HepG2 (cell line): ENCODE results near the gene OPRM1. TPM values are rescaled to one million over a fixed set of nuclear protein-coding genes. Genes with fewer than 3 reads are reported as not detected.

Experiments
- ATAC-seq: fragments of 200-7000 bp; cut with Tn5 transposase; 3 replicates; pipeline ENCODE4 v1.9.1; 2020; ENCODE audit warnings: mild to moderate bottlenecking, moderate library complexity
- BruUV-seq: library from RNA; stranded (reverse); fragments of 400-500 nt; replicated peaks from 2 replicates; lab custom pipeline; 2021; lab: Mats Ljungman, UMichigan
- CTCF ChIA-PET: fragments of 300-600 bp; formaldehyde crosslinking; extraction: SDS; loops from one replicate; lab custom pipeline; 2021; ENCODE audit warnings: low total read pairs, inconsistent platforms, low intra/inter-chr PET ratio; lab: Yijun Ruan, JAX
- POLR2A ChIA-PET: fragments of 350-600 bp; sonication (Branson Sonifier 250); formaldehyde crosslinking; loops from one replicate; lab custom pipeline; 2020; ENCODE audit warnings: antibody characterized with exemption, inconsistent platforms; lab: Yijun Ruan, JAX
- DNase-seq: peaks from one replicate; pipeline ENCODE4 v3.0.0-alpha.2; 2015; ENCODE audit warnings: low spot score
- FAIRE-seq: peaks from 3 replicates; lab custom pipeline; 2011; peaks lifted over from hg19 to GRCh38; lab: Jason Lieb, UNC
- H2AFZ ChIP-seq: one replicate; pipeline ENCODE4 v1.6.1; 2011; ENCODE audit warnings: low read length, inconsistent platforms
- H3K27ac ChIP-seq: fragments of 300-600 bp; 3 replicates; pipeline ENCODE4 v1.8.0; 2011; ENCODE audit warnings: mixed run types, mild to moderate bottlenecking, mixed read lengths, low read length, inconsistent platforms; ENCODE audit not compliant: insufficient read depth; ENCODE audit errors: extremely low read length
- H3K27me3 ChIP-seq, 2 experiments: fragments of 200-600 bp in 1 of 2; 2 replicates in 1 of 2; 3 replicates in 1 of 2; pipeline versions ENCODE4 v1.6.0 to v1.8.0; 2011; ENCODE audit warnings: low read length in 2 of 2, mild to moderate bottlenecking in 2 of 2, moderate library complexity in 2 of 2, inconsistent platforms in 1 of 2; ENCODE audit not compliant: insufficient read depth in 2 of 2, control insufficient read depth in 1 of 2
- H3K36me3 ChIP-seq, 2 experiments: fragments of 200-600 bp in 1 of 2; replicated peaks in 1 of 2; 2 replicates in 1 of 2; 3 replicates in 1 of 2; pipeline versions ENCODE4 v1.5.1 to v1.8.0; 2011; ENCODE audit warnings: low read length in 2 of 2, inconsistent platforms in 1 of 2; ENCODE audit not compliant: insufficient read depth in 2 of 2, control insufficient read depth in 1 of 2
- H3K4me1 ChIP-seq: 2 replicates; pipeline ENCODE4 v1.5.1; 2012; ENCODE audit warnings: low read length, inconsistent platforms; ENCODE audit not compliant: insufficient read depth
- H3K4me2 ChIP-seq: 2 replicates; pipeline ENCODE4 v1.6.0; 2011; ENCODE audit warnings: low read depth, low read length, inconsistent platforms
- H3K4me3 ChIP-seq, 3 experiments: fragments of 200-600 bp in 1 of 3; sonication (generic), shearing (Covaris generic) in 1 of 3; replicated peaks in 1 of 3; 2 replicates each; pipeline ENCODE4 v1.5.1; 2011 to 2016; ENCODE audit warnings: low read length in 3 of 3, inconsistent platforms in 2 of 3, low read depth in 2 of 3, mild to moderate bottlenecking in 2 of 3, control low read depth in 1 of 3, mixed read lengths in 1 of 3; ENCODE audit not compliant: insufficient read depth in 1 of 3
- H3K79me2 ChIP-seq: one replicate; pipeline ENCODE4 v1.6.1; 2011; ENCODE audit warnings: low read length, inconsistent platforms; ENCODE audit not compliant: insufficient read depth
- H3K9ac ChIP-seq: 2 replicates; pipeline ENCODE4 v1.6.0; 2011; ENCODE audit warnings: mild to moderate bottlenecking, low read depth, low read length, inconsistent platforms; ENCODE audit not compliant: insufficient read depth
- H3K9me3 ChIP-seq: 2 replicates; pipeline ENCODE4 v1.5.1; 2012; ENCODE audit warnings: mild to moderate bottlenecking, low read length
- H4K20me1 ChIP-seq: 2 replicates; pipeline ENCODE4 v1.6.0; 2011; ENCODE audit warnings: inconsistent platforms, mild to moderate bottlenecking, low read length, moderate library complexity; ENCODE audit not compliant: insufficient read depth
- HNRNPL ChIP-seq: fragments of 200-400 bp; formaldehyde crosslinking; IDR thresholded peaks from 2 replicates; pipeline ENCODE4 v1.6.1; 2017; ENCODE audit warnings: mild to moderate bottlenecking, low read depth, low read length
- RCOR2 ChIP-seq: IDR thresholded peaks from 2 replicates; pipeline ENCODE4 v1.6.1; 2016; ENCODE audit warnings: missing biosample characterization, missing genetic modification reagents
- RNF2 ChIP-seq: fragments of 450-650 bp; conservative IDR thresholded peaks from 2 replicates; pipeline ENCODE4 v1.6.1; 2016; ENCODE audit warnings: low read depth
- ZNF234 ChIP-seq: sonication (generic); formaldehyde crosslinking; conservative IDR thresholded peaks from 2 replicates; pipeline ENCODE4 v1.5.1; 2020; ENCODE audit warnings: mild to moderate bottlenecking, missing genetic modification reagents
- ZNF614 ChIP-seq: IDR thresholded peaks from 2 replicates; pipeline ENCODE4 v1.6.1; 2018; ENCODE audit warnings: missing biosample characterization, missing genetic modification reagents, inconsistent platforms, borderline replicate concordance
- WGBS: methylation state at CpG from one replicate; pipeline ENCODE4 v1.1.6; 2017; ENCODE audit warnings: low lambda C conversion rate; 5-methylcytosine and 5-hydroxymethylcytosine counted together
- in situ Hi-C: cut with HindIII; loops from 2 replicates; pipeline ENCODE4 v1.10.0; 2017; ENCODE audit warnings: low pct_unique_long_range_greater_than_20kb; ENCODE audit not compliant: extremely low pct_ligation_motif_present
- intact Hi-C: fragments of 100-400 bp; cut with micrococcal nuclease; formaldehyde crosslinking; loops from one replicate; pipeline ENCODE4 v1.10.0; 2022; ENCODE audit not compliant: unreplicated experiment
- polyA plus RNA-seq, 8 experiments: library from polyadenylated mRNA; depleted of rRNA in 3 of 8; stranded (reverse) in 7 of 8; unstranded in 1 of 8; fragments of >200 nt; fragmentation: Illumina TruSeq in 4 of 8; extraction: Trizol in 4 of 8; gene quantifications; 2 replicates each; pipeline versions ENCODE4 v1.2.1 to v1.2.3, GENCODE V29; 2011 to 2016; ENCODE audit warnings: low read depth in 4 of 8, missing spikeins in 1 of 8, mixed read lengths in 1 of 8; ENCODE audit not compliant: insufficient read depth in 1 of 8
- total RNA-seq, 5 experiments: library from RNA; depleted of rRNA; stranded (reverse); fragments of >200 nt; fragmentation: Illumina TruSeq; extraction: Trizol; gene quantifications; 2 replicates each; pipeline ENCODE4 v1.2.3, GENCODE V29; 2016; ENCODE audit warnings: low read depth in 1 of 5
- TF ChIP-seq, protein P1 (sequence below): conservative IDR thresholded peaks from 2 replicates; pipeline ENCODE4 v1.6.1; 2018; ENCODE audit warnings: missing genetic modification reagents
- TF ChIP-seq, protein P2 (sequence below): sonication (generic); formaldehyde crosslinking; IDR thresholded peaks from 2 replicates; pipeline ENCODE4 v1.8.0; 2022; ENCODE audit warnings: mild to moderate bottlenecking, missing genetic modification reagents, moderate library complexity
- TF ChIP-seq, protein P3 (sequence below): sonication (generic); formaldehyde crosslinking; IDR thresholded peaks from 2 replicates; pipeline ENCODE4 v1.5.1; 2020; ENCODE audit warnings: mild to moderate bottlenecking, missing genetic modification reagents, borderline replicate concordance

OPRM1 gene
- total and polyA plus RNA-seq, 2 of the 13 experiments (the other 11 are each of a cell fraction or from before 2014, with no cell fraction given) = not detected

DNA sequence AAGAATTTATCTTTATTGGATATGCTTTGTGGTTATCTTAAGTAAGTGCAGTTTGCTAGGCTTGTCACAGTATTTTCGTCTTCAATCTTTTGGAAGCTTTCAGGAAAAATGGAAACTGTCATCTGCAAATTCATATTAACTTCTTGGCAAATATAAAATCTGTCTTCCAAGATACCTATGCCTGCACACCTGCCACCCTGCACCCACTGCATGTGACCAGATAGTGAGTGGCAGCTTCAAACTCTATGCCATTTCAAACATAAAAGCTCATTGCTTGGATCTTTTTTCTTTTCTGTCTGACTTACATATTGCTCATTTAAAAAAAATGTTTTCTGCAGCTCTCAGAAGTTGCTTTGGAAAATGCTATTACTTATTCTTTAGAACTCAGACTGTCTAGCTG lies 14.1 kb downstream of the OPRM1 start (continued):
- TF ChIP-seq ZNF234 (CRISPR knock-in tag) = no peak

DNA sequence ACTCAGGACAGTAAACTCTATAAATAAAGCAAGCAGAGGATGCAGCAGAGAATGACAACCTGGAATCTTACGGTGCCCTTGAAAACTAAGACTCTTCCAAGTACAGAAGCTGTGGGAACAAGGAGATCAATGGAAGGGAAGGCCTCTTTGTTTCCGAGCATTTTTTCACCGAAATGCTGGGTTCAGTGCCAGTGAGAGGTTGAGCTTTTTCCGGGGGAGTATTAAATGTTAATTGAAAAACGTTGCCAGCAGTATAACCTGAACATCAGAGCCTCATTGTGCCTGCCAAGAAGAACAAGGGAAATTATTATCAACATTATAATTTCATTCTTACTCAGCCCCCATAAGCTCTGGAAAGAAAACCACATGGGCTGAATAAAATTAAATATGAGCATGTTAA lies 17.5 kb downstream of the OPRM1 start:
- CTCF ChIA-PET = no interaction called here

More for the DNA sequence above, 17.5 kb downstream of the OPRM1 start:
- BruUV-seq = no TSS peak
- no peak overlapping the region for H2AFZ ChIP-seq
- no peaks in the 10 kb centered on the region for H3K9me3 ChIP-seq
- intact Hi-C loops = no loop called here
- no peaks in the 10 kb centered on the region for H3K79me2 ChIP-seq
- in situ Hi-C loops = no loop called here
- POLR2A ChIA-PET = no interaction called here
- no peak for FAIRE-seq
- DNase-seq = no peak
- H3K27ac ChIP-seq = no peak overlapping the region
- no peaks in the 10 kb centered on the region for H3K4me1 ChIP-seq
- H4K20me1 ChIP-seq = no peaks in the 10 kb centered on the region
- H3K9ac ChIP-seq = no peak overlapping the region
- no peak overlapping the region for H3K4me3 ChIP-seq
- no peak overlapping the region for H3K4me2 ChIP-seq
- WGBS = 8% methylated on average over 5 of the region's 5 CpGs
- H3K36me3 ChIP-seq = no peaks in the 10 kb centered on the region
- no peaks in the 10 kb centered on the region for H3K27me3 ChIP-seq
- no peak for TF ChIP-seq HNRNPL
- no peak for TF ChIP-seq RNF2
- TF ChIP-seq, protein P1, sequence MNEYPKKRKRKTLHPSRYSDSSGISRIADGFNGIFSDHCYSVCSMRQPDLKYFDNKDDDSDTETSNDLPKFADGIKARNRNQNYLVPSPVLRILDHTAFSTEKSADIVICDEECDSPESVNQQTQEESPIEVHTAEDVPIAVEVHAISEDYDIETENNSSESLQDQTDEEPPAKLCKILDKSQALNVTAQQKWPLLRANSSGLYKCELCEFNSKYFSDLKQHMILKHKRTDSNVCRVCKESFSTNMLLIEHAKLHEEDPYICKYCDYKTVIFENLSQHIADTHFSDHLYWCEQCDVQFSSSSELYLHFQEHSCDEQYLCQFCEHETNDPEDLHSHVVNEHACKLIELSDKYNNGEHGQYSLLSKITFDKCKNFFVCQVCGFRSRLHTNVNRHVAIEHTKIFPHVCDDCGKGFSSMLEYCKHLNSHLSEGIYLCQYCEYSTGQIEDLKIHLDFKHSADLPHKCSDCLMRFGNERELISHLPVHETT (CRISPR knock-in tag) = no peak
- no peak for TF ChIP-seq RCOR2 (CRISPR knock-in tag)
- TF ChIP-seq, protein P2, sequence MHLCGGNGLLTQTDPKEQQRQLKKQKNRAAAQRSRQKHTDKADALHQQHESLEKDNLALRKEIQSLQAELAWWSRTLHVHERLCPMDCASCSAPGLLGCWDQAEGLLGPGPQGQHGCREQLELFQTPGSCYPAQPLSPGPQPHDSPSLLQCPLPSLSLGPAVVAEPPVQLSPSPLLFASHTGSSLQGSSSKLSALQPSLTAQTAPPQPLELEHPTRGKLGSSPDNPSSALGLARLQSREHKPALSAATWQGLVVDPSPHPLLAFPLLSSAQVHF = no peak
- TF ChIP-seq, protein P3, sequence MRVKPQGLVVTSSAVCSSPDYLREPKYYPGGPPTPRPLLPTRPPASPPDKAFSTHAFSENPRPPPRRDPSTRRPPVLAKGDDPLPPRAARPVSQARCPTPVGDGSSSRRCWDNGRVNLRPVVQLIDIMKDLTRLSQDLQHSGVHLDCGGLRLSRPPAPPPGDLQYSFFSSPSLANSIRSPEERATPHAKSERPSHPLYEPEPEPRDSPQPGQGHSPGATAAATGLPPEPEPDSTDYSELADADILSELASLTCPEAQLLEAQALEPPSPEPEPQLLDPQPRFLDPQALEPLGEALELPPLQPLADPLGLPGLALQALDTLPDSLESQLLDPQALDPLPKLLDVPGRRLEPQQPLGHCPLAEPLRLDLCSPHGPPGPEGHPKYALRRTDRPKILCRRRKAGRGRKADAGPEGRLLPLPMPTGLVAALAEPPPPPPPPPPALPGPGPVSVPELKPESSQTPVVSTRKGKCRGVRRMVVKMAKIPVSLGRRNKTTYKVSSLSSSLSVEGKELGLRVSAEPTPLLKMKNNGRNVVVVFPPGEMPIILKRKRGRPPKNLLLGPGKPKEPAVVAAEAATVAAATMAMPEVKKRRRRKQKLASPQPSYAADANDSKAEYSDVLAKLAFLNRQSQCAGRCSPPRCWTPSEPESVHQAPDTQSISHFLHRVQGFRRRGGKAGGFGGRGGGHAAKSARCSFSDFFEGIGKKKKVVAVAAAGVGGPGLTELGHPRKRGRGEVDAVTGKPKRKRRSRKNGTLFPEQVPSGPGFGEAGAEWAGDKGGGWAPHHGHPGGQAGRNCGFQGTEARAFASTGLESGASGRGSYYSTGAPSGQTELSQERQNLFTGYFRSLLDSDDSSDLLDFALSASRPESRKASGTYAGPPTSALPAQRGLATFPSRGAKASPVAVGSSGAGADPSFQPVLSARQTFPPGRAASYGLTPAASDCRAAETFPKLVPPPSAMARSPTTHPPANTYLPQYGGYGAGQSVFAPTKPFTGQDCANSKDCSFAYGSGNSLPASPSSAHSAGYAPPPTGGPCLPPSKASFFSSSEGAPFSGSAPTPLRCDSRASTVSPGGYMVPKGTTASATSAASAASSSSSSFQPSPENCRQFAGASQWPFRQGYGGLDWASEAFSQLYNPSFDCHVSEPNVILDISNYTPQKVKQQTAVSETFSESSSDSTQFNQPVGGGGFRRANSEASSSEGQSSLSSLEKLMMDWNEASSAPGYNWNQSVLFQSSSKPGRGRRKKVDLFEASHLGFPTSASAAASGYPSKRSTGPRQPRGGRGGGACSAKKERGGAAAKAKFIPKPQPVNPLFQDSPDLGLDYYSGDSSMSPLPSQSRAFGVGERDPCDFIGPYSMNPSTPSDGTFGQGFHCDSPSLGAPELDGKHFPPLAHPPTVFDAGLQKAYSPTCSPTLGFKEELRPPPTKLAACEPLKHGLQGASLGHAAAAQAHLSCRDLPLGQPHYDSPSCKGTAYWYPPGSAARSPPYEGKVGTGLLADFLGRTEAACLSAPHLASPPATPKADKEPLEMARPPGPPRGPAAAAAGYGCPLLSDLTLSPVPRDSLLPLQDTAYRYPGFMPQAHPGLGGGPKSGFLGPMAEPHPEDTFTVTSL (CRISPR knock-in tag) = no peak
- no peak for TF ChIP-seq ZNF614
- ATAC-seq = no peak
